Sigmoid colon (tissue), 4 donors: ENCODE measurements around the gene PRXL2B.

Source experiments
- CTCF ChIP-seq, 4 experiments: fragments of 450-650 bp in 3 of 4; fragments of 200-600 bp in 1 of 4; IDR thresholded peaks; one replicate each; pipeline ENCODE4 v1.5.1; 2016 to 2019; ENCODE audit warnings: antibody characterized with exemption in 4 of 4, mild to moderate bottlenecking in 3 of 4, moderate library complexity in 2 of 4
- EP300 ChIP-seq, 4 donors: sonication (generic); formaldehyde crosslinking; IDR thresholded peaks; one replicate each; pipeline ENCODE4 v1.6.1; 2017; ENCODE audit warnings: antibody characterized with exemption in 4 of 4

- TF ChIP-seq CTCF (IDR thresholded peaks at IDR 0.05), result no peak
- TF ChIP-seq EP300 (IDR thresholded peaks at IDR 0.05), result no peak
Observed at GRCh38 chr1:2604156-2604843, 17.7 kb downstream of the PRXL2B start.
